HG03571 (cell line): ENCODE results near the gene CEP152.
"Not testable (repeated sequence)": the region's sequence is repeated elsewhere in the genome, so short reads cannot be mapped to it uniquely, and the experiment has no call there.

Experiments
- ATAC-seq: cut with Tn5 transposase; IDR thresholded peaks from one replicate; pipeline ENCODE4 v1.9.1; 2021; ENCODE audit not compliant: unreplicated experiment

CEP152 gene, protein sequence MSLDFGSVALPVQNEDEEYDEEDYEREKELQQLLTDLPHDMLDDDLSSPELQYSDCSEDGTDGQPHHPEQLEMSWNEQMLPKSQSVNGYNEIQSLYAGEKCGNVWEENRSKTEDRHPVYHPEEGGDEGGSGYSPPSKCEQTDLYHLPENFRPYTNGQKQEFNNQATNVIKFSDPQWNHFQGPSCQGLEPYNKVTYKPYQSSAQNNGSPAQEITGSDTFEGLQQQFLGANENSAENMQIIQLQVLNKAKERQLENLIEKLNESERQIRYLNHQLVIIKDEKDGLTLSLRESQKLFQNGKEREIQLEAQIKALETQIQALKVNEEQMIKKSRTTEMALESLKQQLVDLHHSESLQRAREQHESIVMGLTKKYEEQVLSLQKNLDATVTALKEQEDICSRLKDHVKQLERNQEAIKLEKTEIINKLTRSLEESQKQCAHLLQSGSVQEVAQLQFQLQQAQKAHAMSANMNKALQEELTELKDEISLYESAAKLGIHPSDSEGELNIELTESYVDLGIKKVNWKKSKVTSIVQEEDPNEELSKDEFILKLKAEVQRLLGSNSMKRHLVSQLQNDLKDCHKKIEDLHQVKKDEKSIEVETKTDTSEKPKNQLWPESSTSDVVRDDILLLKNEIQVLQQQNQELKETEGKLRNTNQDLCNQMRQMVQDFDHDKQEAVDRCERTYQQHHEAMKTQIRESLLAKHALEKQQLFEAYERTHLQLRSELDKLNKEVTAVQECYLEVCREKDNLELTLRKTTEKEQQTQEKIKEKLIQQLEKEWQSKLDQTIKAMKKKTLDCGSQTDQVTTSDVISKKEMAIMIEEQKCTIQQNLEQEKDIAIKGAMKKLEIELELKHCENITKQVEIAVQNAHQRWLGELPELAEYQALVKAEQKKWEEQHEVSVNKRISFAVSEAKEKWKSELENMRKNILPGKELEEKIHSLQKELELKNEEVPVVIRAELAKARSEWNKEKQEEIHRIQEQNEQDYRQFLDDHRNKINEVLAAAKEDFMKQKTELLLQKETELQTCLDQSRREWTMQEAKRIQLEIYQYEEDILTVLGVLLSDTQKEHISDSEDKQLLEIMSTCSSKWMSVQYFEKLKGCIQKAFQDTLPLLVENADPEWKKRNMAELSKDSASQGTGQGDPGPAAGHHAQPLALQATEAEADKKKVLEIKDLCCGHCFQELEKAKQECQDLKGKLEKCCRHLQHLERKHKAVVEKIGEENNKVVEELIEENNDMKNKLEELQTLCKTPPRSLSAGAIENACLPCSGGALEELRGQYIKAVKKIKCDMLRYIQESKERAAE (N-terminal part only)

DNA sequence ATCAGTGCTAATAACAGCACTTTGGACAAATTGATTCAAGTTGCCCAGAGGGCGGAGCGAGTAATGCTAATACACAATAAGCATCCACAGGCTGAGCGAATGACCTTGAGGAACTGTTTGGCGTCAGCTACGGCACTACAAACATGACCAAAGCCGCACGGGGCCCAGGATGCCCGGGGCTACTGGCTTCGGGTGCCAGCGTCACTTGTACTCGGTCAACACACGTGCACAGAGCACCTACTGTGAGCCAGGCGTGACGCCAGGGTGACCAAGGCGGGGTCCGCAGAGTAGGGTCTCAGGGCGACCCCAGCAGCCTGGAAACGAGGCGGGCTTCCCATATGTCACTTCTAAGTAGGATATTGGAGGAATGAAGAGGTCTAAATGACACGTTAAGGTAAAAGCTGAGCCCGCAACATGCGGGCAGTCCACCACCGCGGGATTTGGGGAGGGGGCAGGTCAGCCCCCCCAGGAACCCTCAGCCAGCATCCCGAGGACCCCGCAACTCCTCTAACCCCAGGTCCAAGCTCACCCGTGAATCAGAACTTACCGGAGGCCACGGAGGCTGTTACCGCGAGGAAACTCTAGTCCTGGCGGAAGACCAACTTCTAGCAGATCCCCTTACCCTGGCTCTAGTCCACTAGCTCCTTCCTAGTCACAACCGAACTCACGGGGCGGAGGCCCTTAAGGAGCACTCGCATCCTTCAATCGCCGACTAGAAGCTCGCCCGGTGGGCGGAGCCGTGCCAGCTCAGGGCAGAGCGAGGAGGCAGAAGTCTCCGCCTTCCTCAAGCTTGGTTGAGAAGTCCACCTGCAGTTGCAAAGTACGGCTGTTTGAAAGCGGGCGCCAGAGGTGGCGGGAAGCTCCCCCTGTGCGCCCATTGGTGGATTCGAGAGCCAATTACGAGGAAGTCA is at the start of gene CEP152:
Gene CEP152, minus strand, starts transcription at position 656 of the 911 bp plus-strand sequence. CDS start 5,420 bp downstream, outside the sequence.
- ATAC-seq = peak; percentile 97

DNA sequence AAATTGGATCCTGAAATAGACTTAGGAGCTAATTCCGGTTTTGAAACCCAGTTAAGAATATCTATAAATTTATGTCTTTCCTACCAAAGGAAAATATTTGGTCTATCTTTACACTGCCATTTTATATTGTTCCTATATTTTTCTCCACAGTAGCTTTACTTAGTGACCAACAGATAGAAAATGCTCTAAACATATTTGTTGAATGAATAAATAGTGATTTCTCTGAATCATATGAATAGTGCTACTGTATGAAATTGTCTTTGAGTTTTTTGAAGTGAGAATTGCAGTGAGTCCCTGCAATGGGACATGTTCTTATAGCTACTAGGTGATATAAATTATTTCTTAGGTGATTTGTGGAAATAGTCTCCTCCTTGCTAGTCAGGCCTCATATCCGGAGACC is 48.6 kb upstream of the CEP152 start:
- ATAC-seq = no peak

DNA sequence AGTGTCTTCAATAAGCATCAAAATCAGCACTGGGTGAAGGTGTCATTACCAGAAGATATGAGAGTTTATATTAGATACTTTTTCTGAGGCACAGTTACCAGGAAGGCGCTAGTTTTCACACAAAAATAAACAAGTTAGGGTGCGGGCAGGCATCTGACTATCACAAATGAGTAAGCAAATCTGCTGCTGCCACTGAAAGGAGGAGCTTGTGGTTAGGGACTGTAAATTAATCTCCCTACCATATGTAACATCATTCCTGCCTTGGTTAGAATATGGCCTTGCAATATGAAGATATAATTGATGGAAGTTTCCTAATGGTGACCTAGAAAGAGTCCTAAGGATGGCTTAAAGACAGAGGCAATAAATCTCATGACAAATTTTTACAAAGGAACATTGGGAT is 47.5 kb upstream of the CEP152 start:
- ATAC-seq = no peak

DNA sequence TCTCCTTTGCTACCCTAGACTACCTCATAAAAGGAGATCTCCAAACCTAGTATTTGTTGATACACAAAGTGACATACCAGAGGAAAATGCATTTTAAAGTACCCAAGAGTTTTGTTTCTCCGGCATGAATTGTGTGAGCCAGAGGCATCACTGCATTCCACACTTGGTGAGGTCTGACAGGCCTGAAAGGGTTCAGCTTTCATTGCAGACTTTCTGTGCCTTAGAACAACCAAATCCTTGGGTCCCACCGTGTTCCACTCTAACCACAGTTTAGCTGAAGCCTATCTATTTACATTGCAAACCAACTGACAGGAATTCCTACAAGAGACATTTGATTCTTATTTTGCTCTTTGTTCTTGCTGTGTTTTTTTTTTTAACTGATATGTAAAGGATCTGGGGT is 46.1 kb upstream of the CEP152 start:
- no peak for ATAC-seq

DNA sequence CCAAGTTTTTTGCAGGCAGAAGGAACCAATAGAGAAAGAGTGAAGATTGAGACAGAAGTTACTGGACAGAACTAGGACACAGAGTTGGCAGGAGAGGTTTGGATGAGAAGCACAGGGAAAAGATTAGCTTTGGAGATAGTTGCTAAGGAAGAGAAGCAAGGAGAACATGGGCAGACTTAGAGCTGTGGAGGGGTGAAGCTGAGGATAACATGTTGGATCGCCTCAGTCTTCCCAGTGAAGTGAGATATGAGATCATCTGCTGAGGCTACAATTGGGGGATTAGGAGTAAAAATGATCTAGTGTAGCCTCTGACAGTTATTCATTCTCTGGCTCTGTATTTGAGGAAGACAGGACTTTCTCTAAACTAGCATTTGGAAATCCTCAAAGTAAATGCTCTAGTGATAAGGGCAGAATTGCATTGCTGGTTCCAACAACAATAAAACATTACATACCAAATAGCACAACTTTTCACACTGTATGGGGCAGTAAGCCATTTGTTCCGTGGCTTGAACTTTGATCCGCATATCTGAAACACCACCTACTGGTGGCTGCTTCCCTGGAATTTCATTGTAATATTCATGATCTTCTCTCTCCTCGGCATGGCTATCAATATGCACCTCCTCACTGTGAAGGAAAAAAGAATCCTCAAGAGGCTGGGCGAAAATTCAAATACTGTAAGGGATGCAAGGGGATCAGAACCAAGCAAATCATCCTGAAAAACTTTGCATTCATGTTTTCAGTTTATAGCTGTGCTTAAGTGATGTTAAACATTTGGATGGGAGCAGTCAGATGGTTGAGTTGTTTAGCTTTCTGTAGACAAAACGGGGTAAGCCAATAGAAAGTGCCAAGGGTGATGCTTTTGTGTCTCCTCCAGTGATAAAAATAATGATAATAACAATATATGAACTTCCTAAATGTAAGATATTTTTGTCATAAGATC is 44.9 kb upstream of the CEP152 start:
- no peak for ATAC-seq

DNA sequence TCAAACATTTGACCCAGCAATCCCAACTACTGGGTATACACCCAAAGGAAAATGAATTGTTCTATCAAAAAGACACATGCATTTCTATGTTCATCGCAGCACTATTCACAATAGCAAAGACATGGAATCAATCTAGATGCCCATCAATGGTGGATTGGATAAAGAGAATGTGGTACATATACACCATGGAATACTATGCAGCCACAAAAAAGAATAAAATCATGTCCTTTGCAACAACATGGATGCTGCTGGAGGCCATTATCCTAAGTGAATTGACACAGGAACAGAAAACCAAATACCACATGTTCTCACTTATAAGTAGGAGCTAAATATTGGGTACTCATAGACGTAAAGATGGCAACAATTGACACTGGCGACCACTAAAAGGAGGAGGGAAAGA is 43.6 kb upstream of the CEP152 start:
- not testable (repeated sequence) for ATAC-seq

DNA sequence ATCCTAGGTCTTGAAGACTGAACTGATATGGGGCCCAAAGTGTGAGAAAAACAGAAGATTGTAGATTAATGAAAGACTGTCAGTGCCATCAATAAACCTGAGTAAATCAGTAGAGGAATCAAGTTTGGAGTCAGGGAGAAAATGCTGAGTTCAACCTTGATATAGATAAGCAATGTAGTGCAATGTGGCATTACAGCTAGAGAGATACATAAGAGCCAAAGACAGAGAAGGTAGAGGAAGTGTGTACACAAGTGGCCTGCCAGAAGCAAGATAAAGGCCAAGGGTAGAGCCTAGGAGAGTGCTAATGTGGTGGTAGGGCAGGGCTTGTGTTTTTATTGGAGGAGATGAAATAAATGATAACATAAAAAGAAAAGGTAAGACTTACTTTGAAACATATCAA is 41.1 kb upstream of the CEP152 start:
- ATAC-seq = no peak

DNA sequence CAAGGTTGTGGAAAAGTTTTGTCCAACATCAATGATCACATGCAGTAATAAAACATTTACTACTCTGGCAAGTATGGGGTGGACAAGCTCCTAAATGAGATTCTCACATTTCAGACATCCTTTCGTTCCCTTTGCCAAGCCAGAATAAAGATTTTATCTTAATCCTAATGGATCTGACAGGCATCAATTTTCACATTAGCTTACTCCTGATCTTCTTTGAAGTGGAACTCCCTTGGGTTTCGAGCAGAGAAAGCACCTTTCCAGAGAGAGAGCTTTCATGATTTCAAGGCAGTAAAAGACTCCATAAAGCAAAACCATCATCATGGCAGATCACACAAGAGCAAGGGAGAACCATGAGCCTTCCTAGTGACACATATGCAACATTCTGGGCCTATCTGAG is 39.8 kb upstream of the CEP152 start:
- ATAC-seq = no peak

DNA sequence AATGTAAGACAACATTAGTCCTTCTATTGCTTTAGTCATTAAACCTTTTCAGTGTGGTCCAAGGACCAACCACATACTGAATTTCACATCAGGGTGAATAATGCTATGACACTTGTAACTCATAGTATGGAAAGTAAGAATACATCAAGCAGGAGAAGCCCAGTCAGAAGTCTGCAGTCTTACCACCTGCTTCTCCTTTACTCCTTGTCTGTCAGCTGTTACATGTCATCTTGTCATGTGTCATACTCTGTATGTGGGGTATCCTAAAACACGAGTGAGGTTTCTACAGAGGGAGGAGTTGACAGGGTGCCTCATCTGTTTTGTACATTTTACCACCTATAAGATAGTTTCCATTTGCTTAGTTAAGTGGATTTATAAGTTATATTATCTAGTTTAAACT is 34.3 kb upstream of the CEP152 start:
- ATAC-seq = no peak

DNA sequence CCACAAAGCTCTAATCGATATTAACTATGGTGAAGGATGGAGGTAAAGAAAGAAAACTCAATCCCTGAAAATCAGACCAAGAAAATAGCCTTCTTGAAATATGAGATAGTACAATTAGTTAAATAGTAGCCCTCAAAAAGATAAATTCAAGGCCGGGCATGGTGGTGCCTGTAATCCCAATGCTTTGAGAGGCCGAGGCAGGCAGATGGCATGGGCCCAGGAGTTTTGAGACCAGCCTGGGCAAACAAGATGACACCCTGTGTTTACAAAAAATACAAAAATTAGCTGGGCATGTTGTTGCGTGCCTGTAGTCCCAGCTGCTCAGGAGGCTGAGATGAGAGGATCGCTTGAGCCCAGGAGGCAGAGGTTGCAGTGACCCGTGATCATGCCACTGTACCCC is 31.6 kb upstream of the CEP152 start:
- ATAC-seq = no peak

DNA sequence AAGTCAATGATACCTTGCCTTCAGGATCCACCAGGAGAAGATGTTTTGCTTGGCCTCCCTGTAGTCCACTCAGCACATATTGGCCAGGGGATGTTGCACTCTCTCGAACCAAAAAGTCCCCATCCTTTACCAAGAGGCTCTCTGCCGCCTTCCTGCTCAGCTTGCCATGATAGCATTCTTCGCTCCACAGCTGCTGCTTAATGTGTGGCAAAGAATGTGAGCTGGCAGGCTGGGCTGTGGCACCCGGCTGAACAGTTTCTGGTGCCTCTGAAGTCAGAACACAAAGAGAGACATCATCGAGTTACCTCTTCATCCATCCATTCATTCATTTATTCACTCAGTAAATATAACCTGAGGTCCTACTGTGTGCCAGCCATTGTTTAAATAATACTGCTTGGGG is 23.9 kb upstream of the CEP152 start:
- ATAC-seq = no peak

DNA sequence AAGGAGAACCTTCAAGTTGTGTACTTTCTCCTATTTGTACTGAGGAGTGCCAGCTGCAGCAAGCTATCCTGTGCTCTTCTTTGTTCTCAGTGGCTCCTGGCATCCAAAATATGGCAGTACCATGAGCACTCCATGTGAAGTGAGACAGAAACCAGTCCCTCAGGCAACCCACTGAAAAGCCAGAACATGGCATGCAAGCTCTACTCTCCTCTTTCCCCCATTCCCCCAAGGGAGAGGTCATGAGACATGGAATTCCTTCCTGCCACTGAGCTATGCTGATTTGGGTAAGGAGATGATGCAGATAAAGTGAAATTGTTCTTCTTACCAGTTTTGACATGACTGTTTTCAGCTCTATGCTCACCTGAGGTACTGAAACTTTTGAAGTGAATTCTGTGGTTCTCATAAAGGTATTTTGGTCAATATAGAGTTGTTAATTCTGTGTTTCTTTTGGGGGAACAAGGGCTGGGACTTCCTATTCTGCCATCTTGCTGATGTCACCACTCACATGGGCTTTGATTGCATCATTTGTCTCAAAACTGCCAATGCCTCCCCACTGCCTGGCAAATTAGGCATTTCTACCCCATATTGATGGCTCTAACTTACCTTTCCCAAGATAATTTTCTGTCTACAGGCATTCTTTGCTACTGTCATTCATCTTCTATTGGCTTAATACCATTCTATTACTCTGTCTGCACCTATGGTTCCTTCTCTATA is 22.8 kb upstream of the CEP152 start:
- no peak for ATAC-seq

DNA sequence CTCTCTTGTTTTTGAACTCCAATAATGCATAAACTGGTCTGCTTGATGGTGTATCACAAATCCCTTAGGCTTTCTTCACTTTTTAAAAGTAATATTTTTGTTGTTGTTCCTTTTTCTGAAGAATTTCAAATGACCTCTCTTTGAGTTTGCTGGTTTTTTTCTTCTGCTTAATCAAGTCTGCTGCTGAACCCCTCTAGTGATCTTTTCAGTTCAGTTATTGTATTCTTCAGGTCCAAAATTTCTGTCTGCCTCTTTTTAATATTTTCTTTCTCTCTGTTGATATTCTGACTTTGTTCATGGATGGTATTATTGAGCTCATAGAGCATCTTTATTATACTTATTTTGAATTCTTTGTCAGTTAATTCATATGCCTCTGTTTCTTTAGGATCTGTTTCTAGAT is 21.8 kb upstream of the CEP152 start:
- no peak for ATAC-seq

DNA sequence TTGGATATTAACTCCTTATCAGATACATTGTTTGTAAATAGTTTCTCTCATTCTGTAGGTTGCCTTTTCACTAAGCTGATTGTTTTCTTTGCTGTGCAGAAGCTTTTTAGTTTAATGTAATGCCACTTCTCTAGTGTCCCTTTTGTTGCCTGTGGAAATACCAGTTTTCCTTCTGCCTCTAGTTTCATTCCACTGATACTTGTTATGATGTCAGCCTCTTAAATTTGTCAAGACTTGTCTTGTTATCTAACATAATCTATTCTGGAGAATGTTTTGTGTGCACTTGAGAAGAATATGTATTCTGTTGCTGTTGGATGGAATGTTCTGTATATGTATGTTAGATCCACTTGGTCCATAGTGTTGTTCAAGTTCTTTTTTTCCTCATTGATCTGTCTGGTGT is 18.0 kb upstream of the CEP152 start:
- no peak for ATAC-seq

DNA sequence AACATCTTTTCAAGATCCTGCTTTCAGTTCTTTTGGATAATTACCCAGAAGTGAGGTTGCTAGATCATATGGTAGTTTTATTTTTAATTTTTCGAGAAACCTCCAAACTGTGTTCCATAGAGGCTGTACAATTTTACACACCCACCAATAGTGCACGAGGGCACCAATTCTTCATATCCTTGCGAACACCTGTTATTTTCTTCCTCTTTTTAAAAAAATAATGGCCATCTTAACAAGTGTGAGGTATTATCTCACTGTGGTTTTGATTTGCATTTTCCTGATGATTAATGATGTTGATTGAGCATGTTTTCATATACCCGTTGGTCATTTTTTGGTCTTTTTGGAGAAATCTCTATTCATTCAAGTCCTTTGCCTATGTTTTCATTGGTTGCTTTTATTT is 17.6 kb upstream of the CEP152 start:
- ATAC-seq = no peak

DNA sequence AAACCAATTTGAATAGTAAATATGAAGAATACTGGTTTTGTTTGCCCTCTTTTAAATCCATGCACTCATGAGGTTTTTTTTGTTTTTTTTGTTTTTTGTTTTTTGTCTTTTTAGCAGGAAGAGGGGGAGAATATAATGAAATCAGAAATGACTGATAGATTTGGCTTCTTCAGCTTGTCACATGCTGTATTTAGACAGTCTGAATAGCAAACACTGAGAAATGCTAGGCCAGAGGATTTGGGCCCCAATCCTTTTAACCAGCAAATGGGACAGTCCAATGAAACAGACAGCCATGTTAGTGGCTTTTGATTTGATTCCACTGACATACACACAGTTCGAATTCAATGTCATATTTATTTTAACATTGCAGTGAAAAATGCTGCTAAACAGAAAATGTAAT is 14.2 kb upstream of the CEP152 start:
- no peak for ATAC-seq

DNA sequence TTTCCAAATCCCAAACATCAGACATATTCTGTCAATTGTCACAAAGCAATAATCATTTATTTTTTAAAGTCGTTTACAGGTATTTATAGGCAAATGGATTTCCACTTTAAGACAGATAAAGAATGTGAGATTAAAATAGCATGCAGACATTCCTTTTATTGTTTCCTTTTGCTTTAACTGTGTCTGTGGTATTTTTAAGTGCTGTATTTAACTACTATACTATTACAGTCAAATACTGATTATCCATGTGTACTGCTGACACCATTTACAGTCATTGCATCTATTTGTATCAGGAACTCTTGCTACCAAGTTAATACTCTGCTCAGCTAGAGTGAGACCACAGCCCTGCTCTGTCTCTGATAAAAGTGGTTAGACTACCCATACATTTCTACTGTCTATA is 12.8 kb upstream of the CEP152 start:
- no peak for ATAC-seq

DNA sequence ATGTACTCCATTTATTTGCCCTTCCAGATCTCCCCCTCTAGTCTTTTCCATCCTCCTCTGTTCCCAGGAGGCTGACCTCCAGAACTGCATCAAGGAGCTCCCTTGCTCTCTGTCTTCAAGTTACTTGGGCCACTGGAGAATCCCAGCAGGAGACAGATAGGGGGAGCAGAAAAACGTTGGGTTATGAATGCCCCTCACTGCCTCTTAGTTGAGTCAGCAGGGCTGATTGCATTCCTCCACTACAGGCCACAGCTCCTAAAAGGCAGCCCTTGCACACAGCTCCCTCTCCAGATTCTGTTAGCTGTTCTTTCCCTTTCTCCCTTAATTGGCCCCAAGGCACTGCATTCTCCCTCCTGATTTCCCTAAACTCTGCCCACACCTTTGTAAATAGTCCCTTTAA is 12.4 kb upstream of the CEP152 start:
- ATAC-seq = no peak

DNA sequence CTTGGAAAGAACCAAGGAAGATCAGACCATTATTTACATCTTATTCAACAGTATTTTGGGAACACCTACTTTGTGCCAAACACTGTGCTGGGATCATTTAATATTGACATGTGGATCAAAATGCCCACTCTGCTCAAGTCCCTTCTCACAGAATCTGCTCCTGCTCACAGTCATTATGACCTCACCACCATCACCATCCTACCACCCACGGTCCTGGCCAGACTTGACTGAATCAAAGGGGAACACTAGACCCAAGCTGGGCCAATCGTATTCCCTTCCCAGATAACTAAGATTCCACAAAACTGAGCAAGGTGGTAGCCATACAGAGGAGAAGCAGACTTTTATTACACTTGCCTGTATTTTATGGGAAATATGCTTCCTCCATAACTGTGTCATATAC is 3.4 kb upstream of the CEP152 start:
- no peak for ATAC-seq
